ENCODE results near the gene EPN2.
"Not testable (repeated sequence)": the region's sequence is repeated elsewhere in the genome, so short reads cannot be mapped to it uniquely, and the experiment has no call there.

DNA sequence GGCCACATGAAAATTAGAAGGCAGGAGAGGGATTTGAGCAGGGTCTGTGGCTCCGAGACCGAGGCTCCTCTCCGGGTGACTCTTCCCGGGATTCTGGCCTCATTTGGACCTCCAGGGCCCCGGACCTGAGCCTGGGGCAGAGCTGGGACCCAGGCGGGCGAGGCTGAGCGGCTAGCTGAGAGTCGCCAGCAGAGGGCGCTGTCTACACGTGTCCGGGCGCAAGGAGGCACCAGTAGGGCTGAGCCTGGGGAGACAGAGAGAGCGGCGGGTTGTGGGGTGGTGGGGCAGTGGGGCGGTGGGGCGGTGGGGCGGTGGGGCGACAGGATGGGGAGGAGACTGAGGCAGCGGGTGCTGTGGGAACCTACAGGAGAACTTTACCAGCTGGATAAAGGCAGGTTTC is 34.7 kb upstream of the EPN2 start:
- TF ChIP-seq BHLHE40 (IDR thresholded peaks at IDR 0.05; ENCODE audit: borderline replicate concordance); ELF4 (IDR thresholded peaks at IDR 0.05); TARDBP (IDR thresholded peaks at IDR 0.05); FOXK2 (IDR thresholded peaks at IDR 0.05); ARNT (IDR thresholded peaks at IDR 0.05): not testable (repeated sequence)
- TF ChIP-seq, protein P1, sequence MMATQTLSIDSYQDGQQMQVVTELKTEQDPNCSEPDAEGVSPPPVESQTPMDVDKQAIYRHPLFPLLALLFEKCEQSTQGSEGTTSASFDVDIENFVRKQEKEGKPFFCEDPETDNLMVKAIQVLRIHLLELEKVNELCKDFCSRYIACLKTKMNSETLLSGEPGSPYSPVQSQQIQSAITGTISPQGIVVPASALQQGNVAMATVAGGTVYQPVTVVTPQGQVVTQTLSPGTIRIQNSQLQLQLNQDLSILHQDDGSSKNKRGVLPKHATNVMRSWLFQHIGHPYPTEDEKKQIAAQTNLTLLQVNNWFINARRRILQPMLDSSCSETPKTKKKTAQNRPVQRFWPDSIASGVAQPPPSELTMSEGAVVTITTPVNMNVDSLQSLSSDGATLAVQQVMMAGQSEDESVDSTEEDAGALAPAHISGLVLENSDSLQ (IDR thresholded peaks at IDR 0.05): not testable (repeated sequence)
